ENCODE measurements around the gene DDX6.

DDX6 gene

GRCh38 chr11:118699506-118700220 lies 91.3 kb downstream of the DDX6 start:
- no peak for DNase-seq
